Ovary (tissue), 9 donors: Measurements from ENCODE around the gene SPAG9. TPM values are rescaled to one million over a fixed set of nuclear protein-coding genes. Genes with fewer than 3 reads are reported as not detected.
A peak's percentile ranks its signal among the peaks of the same experiment; 100 is the strongest.

Source experiments
- DNase-seq, 5 donors: peaks; one replicate each; pipeline ENCODE4 v3.0.0-alpha.2; 2019 to 2020
- H3K27ac ChIP-seq, 2 donors: fragments of 200-600 bp; one replicate each; pipeline versions ENCODE4 v1.5.1 to v1.8.0; 2019 to 2022
- H3K27me3 ChIP-seq: fragments of 200-600 bp; one replicate; pipeline ENCODE4 v1.8.0; 2022
- H3K36me3 ChIP-seq: fragments of 200-600 bp; sonication (generic); one replicate; pipeline ENCODE4 v1.5.1; 2019
- H3K4me1 ChIP-seq: one replicate; pipeline ENCODE4 v1.8.1; 2013; ENCODE audit warnings: mild to moderate bottlenecking, moderate library complexity; ENCODE audit not compliant: insufficient read depth
- H3K4me3 ChIP-seq: fragments of 200-600 bp; sonication (generic); one replicate; pipeline ENCODE4 v1.5.1; 2017
- H3K9me3 ChIP-seq, 2 donors: fragments of 200-600 bp in 1 of 2; sonication (generic) in 1 of 2; one replicate each; pipeline versions ENCODE4 v1.5.1 to v1.8.1; 2013 to 2019; ENCODE audit warnings: mild to moderate bottlenecking in 1 of 2, moderate library complexity in 1 of 2
- EP300 ChIP-seq: sonication (generic); formaldehyde crosslinking; IDR thresholded peaks from one replicate; pipeline ENCODE4 v1.6.1; 2017; ENCODE audit warnings: antibody characterized with exemption
- POLR2A ChIP-seq: fragments of 450-650 bp; IDR thresholded peaks from one replicate; pipeline ENCODE4 v1.6.1; 2017; ENCODE audit warnings: antibody characterized with exemption, mild to moderate bottlenecking, moderate library complexity
- WGBS, 3 donors: extraction: QIAGEN DNeasy Blood & Tissue Kit in 1 of 3; methylation state at CpG; one replicate each; pipeline versions ENCODE4 v1.1.5 to v1.1.7; 2013 to 2017; 5-methylcytosine and 5-hydroxymethylcytosine counted together
- intact Hi-C, 4 donors: fragments of 100-400 bp; cut with DNase I; formaldehyde crosslinking; loops; one replicate each; pipeline versions ENCODE4 v1.11.0 to v1.15.1; 2022 to 2023
- polyA plus RNA-seq, 2 donors: library from polyadenylated mRNA; stranded (reverse); fragments of 200-250 nt in 1 of 2; fragments of 350-450 nt in 1 of 2; fragmentation: Illumina TruSeq in 1 of 2; extraction: RNeasy Lipid Tissue Mini Kit (QIAGEN cat#74804) in 1 of 2; gene quantifications; one replicate each; pipeline ENCODE4 v1.2.3, GENCODE V29; 2013 to 2014
- total RNA-seq, 7 donors: library from RNA; depleted of rRNA in 2 of 7; stranded (reverse); fragments of >200 nt in 2 of 7; fragmentation: NEBNext Ultra II Directional in 3 of 7; extraction: Animal tissue kit (Norgen Biotek cat#: 25700) in 3 of 7; gene quantifications; one replicate each; pipeline versions ENCODE4 v1.1.0 to v1.2.4, GENCODE V29; 2016 to 2023
- TF ChIP-seq, protein P1 (sequence below), 3 donors: fragments of 450-650 bp in 2 of 3; fragments of 200-600 bp in 1 of 3; IDR thresholded peaks; one replicate each; pipeline versions ENCODE4 v1.5.1 to v1.8.0; 2016 to 2022; ENCODE audit warnings: antibody characterized with exemption in 3 of 3, mild to moderate bottlenecking in 1 of 3
- donor health status: DM: no; HTN: no; CAD: no; lungs with moderate emphysema.
- donor health status: DM: no; HTN: no; CAD: no.
- donor health status: Bipolar disorder and iron deficiency.
- donor health status: DM: yes; HTN: yes; CAD: no.
- donor health status: DM: no; HTN: no; CAD: no.
- donor health status: DM: yes; HTN: yes; CAD: no.

SPAG9 gene
- total and polyA plus RNA-seq, 9 donors: 28.8 to 103 (median 79.4) TPM

DNA sequence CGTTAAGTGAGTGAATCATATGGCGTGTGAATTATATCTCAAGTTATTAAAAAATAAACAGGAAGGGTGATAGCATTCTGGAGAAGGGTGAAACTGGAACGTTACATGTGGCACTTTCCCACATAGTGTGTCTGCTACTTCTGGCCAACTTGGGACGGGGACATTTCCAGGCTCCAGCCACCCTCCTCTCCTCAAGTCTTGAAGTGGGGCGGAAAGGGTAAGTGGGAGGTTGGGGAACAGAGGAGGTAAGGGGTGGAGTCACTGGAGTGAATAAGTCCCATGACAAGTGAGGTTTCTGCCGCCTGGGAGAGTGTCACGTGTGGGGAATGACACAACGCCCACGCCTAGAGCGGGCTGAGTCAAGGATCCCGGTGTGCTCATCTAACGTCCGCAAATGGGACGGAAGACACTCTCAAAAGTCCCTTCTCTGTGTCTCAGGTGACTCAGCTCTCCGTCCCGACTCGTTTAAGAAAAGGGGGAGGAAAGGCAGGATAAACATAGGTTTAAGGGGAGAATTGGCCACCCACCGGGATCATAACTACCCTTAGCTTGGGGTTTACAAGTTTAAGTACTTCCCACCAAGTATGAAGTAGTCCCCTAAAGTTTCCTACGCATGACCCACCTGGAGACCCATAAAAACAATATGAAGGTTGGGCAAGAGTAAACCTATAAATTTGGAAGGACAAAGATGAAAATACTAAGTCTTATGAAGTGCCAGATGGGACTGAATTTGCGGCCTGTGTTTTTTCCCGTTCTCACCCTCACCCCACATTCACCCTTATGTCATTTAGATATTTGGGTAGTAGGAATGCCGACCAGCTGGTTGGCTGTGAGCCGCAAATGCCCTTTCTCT is 1.2 kb upstream of the SPAG9 start:
- intact Hi-C loops: loop anchor here in 1 of 4 donors (10.0 kb wide), 1 partner anchor 277 kb away; no protein-coding TSS in a partner anchor
- TF ChIP-seq POLR2A: peak; percentile 77
- TF ChIP-seq, protein P1, sequence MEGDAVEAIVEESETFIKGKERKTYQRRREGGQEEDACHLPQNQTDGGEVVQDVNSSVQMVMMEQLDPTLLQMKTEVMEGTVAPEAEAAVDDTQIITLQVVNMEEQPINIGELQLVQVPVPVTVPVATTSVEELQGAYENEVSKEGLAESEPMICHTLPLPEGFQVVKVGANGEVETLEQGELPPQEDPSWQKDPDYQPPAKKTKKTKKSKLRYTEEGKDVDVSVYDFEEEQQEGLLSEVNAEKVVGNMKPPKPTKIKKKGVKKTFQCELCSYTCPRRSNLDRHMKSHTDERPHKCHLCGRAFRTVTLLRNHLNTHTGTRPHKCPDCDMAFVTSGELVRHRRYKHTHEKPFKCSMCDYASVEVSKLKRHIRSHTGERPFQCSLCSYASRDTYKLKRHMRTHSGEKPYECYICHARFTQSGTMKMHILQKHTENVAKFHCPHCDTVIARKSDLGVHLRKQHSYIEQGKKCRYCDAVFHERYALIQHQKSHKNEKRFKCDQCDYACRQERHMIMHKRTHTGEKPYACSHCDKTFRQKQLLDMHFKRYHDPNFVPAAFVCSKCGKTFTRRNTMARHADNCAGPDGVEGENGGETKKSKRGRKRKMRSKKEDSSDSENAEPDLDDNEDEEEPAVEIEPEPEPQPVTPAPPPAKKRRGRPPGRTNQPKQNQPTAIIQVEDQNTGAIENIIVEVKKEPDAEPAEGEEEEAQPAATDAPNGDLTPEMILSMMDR (IDR thresholded peaks at IDR 0.05): no peak
- TF ChIP-seq EP300: no peak
- peak overlapping the region; percentile 83 to 99 for H3K27ac ChIP-seq
- 19 to 22% (median 22%) methylated on average over 23 of the region's 23 CpGs for WGBS, 3 donors
- H3K4me3 ChIP-seq: peak overlapping the region; percentile 56
- no peaks in the 10 kb centered on the region for H3K36me3 ChIP-seq
- peak; percentile 78 to 91 (median 81) for DNase-seq
- peaks cover 13% of the 10 kb centered on the region for H3K4me1 ChIP-seq
- H3K27me3 ChIP-seq: no peaks in the 10 kb centered on the region
- no peaks in the 10 kb centered on the region for H3K9me3 ChIP-seq

DNA sequence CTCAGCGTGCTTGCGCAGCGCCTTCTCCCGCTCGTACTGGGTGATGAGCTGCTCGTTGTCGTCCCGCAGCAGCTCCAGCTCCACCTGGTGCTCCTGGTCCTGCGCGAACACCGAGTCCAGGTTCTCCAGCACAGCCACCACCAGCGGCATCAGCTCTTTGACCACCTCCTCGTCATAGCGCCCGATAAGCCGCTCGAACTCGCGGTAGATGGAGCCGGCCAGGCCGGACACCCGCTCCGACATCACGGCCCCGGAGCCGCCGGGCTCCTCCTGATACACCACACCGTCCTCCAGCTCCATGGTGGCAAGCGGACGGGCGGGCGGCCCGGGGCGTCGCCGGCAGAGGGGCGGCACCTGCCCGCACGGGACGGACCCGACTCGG is 320 bp downstream of the SPAG9 start:
- 0 to 1% (median 0%) methylated on average over 25 to 42 of the region's 42 CpGs for WGBS, 3 donors
- intact Hi-C loops: loop anchor here in 1 of 4 donors (10.0 kb wide), 1 partner anchor 276 kb away; no protein-coding TSS in a partner anchor
- H3K4me1 ChIP-seq: peaks cover 13% of the 10 kb centered on the region
- H3K27ac ChIP-seq: peak overlapping the region; percentile 99
- H3K9me3 ChIP-seq: no peaks in the 10 kb centered on the region
- H3K4me3 ChIP-seq: peak overlapping the region; percentile 89
- DNase-seq: no peak
- no peaks in the 10 kb centered on the region for H3K36me3 ChIP-seq
- TF ChIP-seq, protein P1 (IDR thresholded peaks at IDR 0.05): no peak
- no peak for TF ChIP-seq EP300
- no peak for TF ChIP-seq POLR2A
- no peaks in the 10 kb centered on the region for H3K27me3 ChIP-seq

DNA sequence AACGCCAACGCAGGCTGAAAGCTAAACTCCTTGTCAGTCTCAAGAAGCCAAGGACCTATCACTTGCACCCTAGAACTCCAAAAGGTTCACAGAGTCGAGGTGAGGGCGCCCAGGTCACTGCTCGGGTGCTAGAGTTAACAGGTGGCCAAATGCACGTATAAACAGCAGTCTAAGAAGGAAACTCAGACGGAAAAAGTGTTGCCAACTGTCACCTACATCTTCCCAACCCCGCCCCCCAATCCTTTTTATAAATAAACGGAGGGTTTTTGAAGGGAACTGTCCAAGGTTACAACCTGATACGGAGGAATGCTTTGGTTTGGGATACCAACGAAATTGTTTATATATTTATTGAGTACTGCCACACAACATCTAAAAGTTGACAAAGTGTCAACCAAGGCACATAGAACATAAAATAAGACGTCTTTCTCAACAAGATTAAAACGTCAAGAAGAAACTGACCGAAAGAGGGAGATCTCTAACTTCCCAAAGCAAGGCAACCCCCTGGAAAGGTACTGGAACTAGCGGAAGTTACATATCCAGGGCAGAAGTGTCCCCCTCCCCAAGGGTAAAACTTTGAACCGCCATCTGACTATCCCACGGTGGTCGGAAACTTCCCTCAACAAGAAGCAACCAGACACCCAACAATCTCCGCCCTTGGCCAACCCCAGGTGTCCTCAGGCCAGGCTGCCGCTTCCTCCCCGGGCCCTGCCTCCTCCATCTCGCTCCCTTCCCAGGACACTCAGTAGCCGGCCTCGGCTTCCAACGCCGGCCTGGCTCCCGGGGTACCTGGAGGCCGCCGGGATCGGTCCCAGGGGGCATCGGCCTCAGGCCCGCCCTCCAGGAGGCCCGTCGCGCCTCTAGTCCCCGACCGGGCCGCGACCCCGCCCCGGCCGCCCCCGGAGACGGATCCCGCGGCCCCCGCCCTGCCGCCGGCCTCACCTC is 982 bp downstream of the SPAG9 start:
- H3K27ac ChIP-seq: peak overlapping the region; percentile 99
- no peak for TF ChIP-seq POLR2A
- TF ChIP-seq, protein P1 (IDR thresholded peaks at IDR 0.05): peak in 2 of 3 donors; percentile 40 to 44
- TF ChIP-seq EP300: no peak
- H3K4me3 ChIP-seq: peak overlapping the region; percentile 89
- intact Hi-C loops: loop anchor here in 2 of 4 donors (5.0 to 10.0 kb wide), 2 partner anchors 33 to 275 kb away; partner anchors contain the start of gene NME1 (in 1 of the 2)
- 1 to 3% (median 1%) methylated on average over 35 to 49 of the region's 49 CpGs for WGBS, 3 donors
- peaks cover 13% of the 10 kb centered on the region for H3K4me1 ChIP-seq
- no peaks in the 10 kb centered on the region for H3K36me3 ChIP-seq
- H3K27me3 ChIP-seq: no peaks in the 10 kb centered on the region
- H3K9me3 ChIP-seq: no peaks in the 10 kb centered on the region
- peak in 4 of 5 donors; percentile 35 to 58 (median 54) for DNase-seq
